BLaER1 (cell line): ENCODE measurements around the gene ST3GAL2.

Experiments
- H3K27ac ChIP-seq: shearing (Covaris generic); formaldehyde crosslinking; 2 replicates; pipeline ENCODE4 v1.8.1; 2022
- H3K27me3 ChIP-seq: shearing (Covaris generic); formaldehyde crosslinking; 2 replicates; pipeline ENCODE4 v1.8.1; 2022
- H3K36me3 ChIP-seq: shearing (Covaris generic); formaldehyde crosslinking; 2 replicates; pipeline ENCODE4 v1.8.1; 2022
- H3K4me1 ChIP-seq: shearing (Covaris generic); formaldehyde crosslinking; 2 replicates; pipeline ENCODE4 v1.8.1; 2022
- H3K4me2 ChIP-seq: shearing (Covaris generic); formaldehyde crosslinking; 2 replicates; pipeline ENCODE4 v1.8.1; 2022
- H3K4me3 ChIP-seq: shearing (Covaris generic); formaldehyde crosslinking; 2 replicates; pipeline ENCODE4 v1.8.1; 2022
- H3K9ac ChIP-seq: shearing (Covaris generic); formaldehyde crosslinking; 2 replicates; pipeline ENCODE4 v1.8.1; 2022
- H3K9me3 ChIP-seq: shearing (Covaris generic); formaldehyde crosslinking; 2 replicates; pipeline ENCODE4 v1.8.1; 2022
- H4K20me1 ChIP-seq: shearing (Covaris generic); formaldehyde crosslinking; 2 replicates; pipeline ENCODE4 v1.8.1; 2022
- Cebpa-rat ChIP-seq: shearing (Covaris generic); IDR thresholded peaks from 2 replicates; pipeline ENCODE4 v1.8.1; 2022

Gene ST3GAL2

DNA sequence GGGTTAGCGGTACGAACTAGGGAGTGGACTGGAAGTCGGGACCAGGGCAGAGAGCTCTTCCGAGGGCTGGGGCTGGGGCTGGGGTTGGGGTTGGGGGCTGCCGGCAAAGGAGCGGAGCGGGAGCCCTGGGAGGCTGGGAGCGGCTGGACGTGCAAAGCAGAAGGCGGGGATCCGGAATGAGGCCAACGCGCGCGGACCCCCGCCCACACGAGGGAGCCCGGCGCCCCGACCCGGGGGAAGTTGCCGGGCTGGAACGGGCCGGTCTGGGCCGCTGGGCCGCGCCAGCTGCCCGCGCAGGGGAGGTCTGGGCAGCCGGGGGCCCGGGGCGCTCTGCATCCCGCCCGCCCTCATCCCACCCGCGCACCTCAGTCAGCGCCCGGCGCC, 323 bp downstream of the ST3GAL2 start:
- H3K27ac ChIP-seq = peak overlapping the region; percentile 89
- peak overlapping the region; percentile 90 for H3K4me3 ChIP-seq
- TF ChIP-seq Cebpa-rat = no peak
- H3K9ac ChIP-seq = peak overlapping the region; percentile 87
- peaks cover 10% of the 10 kb centered on the region; the same call in 1 of the 2 replicates for H3K36me3 ChIP-seq
- H4K20me1 ChIP-seq = peaks cover 35% of the 10 kb centered on the region; the same call in 1 of the 2 replicates
- no peaks in the 10 kb centered on the region for H3K9me3 ChIP-seq
- peak overlapping the region; percentile 99 for H3K4me2 ChIP-seq
- H3K27me3 ChIP-seq = no peaks in the 10 kb centered on the region
- H3K4me1 ChIP-seq = peaks cover 53% of the 10 kb centered on the region

DNA sequence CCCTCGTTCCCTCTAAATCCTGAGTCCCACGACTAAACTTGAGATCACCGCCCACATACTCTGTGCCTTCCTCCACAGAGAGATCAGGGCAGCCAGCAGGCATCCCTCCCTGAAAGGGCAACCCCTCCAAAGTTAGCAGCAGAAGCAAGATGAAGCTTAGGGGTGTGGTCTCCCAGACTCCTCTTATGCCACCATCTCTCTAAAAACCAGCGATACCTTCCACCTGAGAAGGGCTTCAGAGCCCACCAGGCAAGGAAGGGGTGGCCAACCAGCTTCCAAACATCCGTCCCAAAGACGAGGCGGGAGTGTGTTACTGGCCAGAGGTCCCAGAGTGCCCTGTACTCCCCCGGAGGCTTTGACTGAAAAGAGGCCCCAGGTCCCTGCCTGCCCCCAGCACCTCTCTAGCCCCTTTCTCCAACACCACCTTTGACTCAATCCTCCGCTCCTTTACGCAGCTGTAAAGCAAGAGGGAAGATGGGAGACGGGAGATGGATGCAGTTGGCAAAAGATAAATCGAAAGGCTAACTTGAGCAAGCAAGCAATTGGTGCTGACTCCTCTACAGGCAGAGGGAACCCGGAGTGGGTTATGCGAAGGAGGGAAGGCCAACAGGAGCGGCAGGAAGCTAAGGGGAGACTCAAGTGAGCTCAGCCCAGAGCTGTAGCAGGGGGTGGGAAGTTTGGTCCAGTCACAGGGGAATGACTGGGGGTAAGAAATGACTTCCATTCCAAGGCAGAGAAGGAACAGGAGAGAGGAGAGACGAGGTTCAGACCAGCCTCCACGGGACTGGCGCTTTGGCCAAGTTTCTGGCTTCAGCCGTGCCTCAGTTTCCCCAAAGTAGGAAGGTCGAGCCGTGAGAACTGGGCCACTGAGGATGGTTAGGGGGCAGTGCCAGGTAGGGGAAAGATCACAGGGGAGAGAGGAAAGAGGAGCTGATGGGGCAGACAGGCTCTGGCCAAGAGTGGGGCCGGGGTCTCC, 1.0 kb downstream of the ST3GAL2 start:
- Histone ChIP-seq H3K9me3 (no peaks in the 10 kb centered on the region), H3K4me3 (peak overlapping the region; percentile 90), H4K20me1 (peaks cover 42% of the 10 kb centered on the region; the same call in 1 of the 2 replicates), H3K4me2 (peak overlapping the region; percentile 99), H3K27me3 (no peaks in the 10 kb centered on the region), H3K36me3 (peaks cover 10% of the 10 kb centered on the region; the same call in 1 of the 2 replicates), H3K4me1 (peaks cover 60% of the 10 kb centered on the region), H3K27ac (peak overlapping the region; percentile 89), H3K9ac (peak overlapping the region; percentile 87)
- TF ChIP-seq Cebpa-rat = no peak

DNA sequence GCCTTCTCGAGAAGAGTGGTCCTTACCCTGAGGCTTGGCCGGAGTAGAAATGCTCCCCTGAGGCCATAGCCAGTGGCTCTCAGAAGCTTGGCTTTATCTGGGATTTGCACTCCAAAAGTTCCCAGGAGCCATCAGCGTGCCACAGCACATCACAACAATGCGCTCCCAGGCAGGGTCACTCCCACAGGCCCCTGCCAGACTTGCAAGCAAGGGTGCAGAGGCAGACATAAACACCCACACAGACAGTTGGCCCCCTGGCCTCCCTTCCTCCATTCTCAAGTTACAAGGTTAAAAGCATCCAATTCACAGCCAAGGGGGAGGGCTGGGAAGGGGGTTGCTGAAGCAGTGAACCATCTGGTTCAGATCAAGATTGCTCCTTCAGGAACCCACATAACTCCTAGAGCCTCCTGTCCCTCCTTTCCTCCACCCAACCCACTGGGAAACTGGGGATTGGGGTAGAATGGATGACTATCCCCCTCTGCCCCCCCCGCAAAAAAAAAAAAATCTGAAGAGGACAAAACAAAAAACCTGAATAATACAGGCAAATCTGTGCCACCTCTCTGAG, 1.8 kb downstream of the ST3GAL2 start:
- Histone ChIP-seq H3K4me2 (peak overlapping the region; percentile 99), H3K27me3 (no peaks in the 10 kb centered on the region), H3K9me3 (no peaks in the 10 kb centered on the region), H3K27ac (peak overlapping the region; percentile 4; the same call in 1 of the 2 replicates), H3K4me1 (peaks cover 68% of the 10 kb centered on the region), H3K4me3 (peak overlapping the region; percentile 90), H4K20me1 (peaks cover 45% of the 10 kb centered on the region; the same call in 1 of the 2 replicates), H3K36me3 (peaks cover 10% of the 10 kb centered on the region; the same call in 1 of the 2 replicates), H3K9ac (peak overlapping the region; percentile 87)
- no peak for TF ChIP-seq Cebpa-rat

DNA sequence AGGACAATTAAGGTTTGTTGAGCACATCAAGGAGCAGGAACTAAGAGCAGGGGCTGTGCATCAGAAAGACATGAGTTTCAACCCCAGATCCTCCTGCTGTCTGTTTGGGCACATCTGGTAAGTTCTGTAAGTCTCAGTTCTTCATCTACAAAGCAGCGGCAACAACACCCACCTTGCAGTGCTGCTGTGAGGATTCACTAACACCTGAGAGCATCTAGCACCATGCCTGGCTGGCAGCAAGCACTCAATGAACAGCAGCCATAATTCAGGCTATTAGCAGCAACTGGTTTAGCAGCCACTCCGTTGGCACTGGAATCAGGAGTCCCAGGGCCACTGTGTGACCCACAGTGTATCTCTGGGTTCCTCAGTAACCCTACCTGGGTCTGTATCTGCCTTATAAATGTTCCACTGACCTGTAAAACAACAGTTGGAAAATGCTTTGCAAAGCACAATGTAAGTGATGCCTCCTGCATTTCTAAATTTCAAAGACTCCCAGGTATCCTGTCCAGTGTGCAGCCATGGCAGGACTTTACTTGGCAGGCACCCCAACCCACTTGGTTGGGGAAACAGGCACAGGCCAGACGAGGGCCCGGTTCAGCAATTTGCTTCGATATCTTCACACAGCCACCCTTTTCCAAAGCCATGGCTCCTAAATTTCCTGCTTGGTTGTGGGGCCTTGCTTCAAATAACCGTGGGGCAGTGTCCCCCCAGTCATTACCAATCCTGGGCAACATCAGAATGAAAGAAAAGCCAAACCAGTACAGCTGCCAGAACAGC, 4.2 kb downstream of the ST3GAL2 start:
- TF ChIP-seq Cebpa-rat = no peak
- Histone ChIP-seq H3K27ac (peak overlapping the region; percentile 78; the same call in 1 of the 2 replicates), H3K4me1 (peaks cover 86% of the 10 kb centered on the region), H3K27me3 (no peaks in the 10 kb centered on the region), H4K20me1 (peaks cover 54% of the 10 kb centered on the region; the same call in 1 of the 2 replicates), H3K36me3 (peaks cover 10% of the 10 kb centered on the region; the same call in 1 of the 2 replicates), H3K9ac (no peak overlapping the region; the same call in 1 of the 2 replicates), H3K4me3 (no peak overlapping the region), H3K9me3 (no peaks in the 10 kb centered on the region), H3K4me2 (peak overlapping the region; percentile 99)

DNA sequence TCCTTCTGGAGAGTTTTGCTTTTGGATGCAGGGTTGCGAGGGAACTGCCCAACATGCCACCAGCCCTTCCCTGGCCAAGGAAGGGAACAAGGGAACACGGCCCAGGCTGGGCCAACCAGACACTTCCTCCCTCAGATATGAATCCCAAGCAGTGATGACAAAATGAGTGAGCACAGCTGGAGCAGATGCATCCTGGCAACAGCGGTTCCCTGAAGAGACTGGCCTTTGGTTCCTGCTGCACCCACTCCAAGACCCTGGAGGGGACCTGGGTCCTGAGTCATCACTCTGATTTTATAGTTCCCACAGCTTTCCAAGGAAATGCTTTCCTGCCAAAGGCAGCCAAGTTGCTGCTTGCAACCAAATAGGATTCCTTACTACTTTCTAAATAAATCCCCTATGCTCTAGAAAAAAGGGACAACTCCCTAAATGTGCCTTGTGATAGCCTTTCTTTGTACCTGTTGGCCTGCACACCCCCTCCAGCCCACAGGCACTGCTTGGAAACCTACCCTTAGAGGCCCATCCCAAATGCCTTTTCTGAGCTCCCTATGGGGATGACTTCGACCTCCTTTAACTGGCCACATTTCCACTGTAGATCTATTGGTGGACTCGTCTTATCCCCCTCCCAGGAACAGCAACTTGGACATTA, 5.3 kb downstream of the ST3GAL2 start:
- Histone ChIP-seq H3K4me2 (peak overlapping the region; percentile 99), H4K20me1 (peaks cover 55% of the 10 kb centered on the region; the same call in 1 of the 2 replicates), H3K9me3 (no peaks in the 10 kb centered on the region), H3K36me3 (peaks cover 10% of the 10 kb centered on the region; the same call in 1 of the 2 replicates), H3K4me3 (peak overlapping the region; percentile 41), H3K27ac (peak overlapping the region; percentile 78), H3K9ac (peak overlapping the region; percentile 68), H3K27me3 (no peaks in the 10 kb centered on the region), H3K4me1 (peaks cover 94% of the 10 kb centered on the region)
- TF ChIP-seq Cebpa-rat = no peak

DNA sequence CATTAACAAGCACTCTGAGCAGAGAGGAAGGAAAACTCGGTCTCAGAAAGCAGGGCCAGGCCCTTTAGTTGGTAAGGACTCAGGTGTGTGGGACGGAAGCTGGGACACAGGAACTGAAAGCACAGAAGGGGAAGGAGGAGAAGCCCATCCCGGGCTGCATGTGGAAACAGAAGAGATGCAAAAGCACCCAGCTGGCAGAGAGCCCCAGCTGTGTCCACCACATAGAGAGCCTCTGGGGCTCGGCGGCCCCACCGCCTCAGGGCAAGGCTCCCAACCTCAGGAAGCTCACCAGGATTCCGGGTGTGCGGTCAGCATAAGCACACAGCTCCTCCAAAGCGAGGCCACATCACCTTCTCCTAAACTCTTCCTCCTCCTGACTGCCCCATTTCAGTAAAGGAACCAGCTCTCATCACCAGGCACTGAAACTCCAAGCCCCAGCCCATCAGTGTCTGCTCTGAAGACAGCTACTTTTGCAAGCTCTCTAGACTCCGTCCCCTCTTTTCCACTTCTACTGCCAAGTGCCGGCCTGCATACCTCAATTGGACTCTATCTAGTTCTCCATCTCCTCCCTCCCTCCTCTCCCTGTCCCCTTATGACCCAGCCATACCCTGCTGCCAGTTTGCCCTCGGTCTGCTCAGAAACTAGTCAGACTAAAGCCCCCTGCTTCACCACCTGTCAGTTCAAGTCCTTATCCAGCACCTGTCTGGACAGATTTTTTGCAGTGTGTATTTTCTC, 6.0 kb downstream of the ST3GAL2 start:
- H3K9ac ChIP-seq = peak overlapping the region; percentile 68
- peaks cover 51% of the 10 kb centered on the region; the same call in 1 of the 2 replicates for H4K20me1 ChIP-seq
- H3K36me3 ChIP-seq = peaks cover 10% of the 10 kb centered on the region; the same call in 1 of the 2 replicates
- peaks cover 97% of the 10 kb centered on the region for H3K4me1 ChIP-seq
- peak overlapping the region; percentile 78 for H3K27ac ChIP-seq
- no peaks in the 10 kb centered on the region for H3K9me3 ChIP-seq
- H3K4me3 ChIP-seq = peak overlapping the region; percentile 41
- no peaks in the 10 kb centered on the region for H3K27me3 ChIP-seq
- H3K4me2 ChIP-seq = peak overlapping the region; percentile 99
- no peak for TF ChIP-seq Cebpa-rat

DNA sequence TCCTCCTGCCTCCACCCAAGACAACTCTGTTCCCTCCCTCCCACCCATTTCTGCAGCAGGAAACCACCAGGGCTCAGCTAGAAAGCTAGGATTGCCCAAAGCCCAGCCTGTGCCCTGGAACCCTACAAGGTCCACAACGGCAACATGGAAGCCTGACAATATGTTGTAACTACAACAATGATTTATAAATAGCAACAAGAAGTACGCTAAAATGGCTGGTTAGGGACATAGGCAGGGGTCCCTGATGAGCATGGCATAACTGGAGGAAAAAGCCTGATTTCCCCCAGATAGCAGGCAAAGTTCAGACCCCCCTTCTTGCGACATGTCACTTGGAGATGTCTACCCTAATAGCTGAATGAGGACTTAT, 6.6 kb downstream of the ST3GAL2 start:
- H3K9me3 ChIP-seq = no peaks in the 10 kb centered on the region
- peak overlapping the region; percentile 68 for H3K9ac ChIP-seq
- H3K4me1 ChIP-seq = peaks cover 97% of the 10 kb centered on the region

More for the DNA sequence above, 6.6 kb downstream of the ST3GAL2 start:
- peaks cover 46% of the 10 kb centered on the region; the same call in 1 of the 2 replicates for H4K20me1 ChIP-seq
- no peaks in the 10 kb centered on the region for H3K27me3 ChIP-seq
- TF ChIP-seq Cebpa-rat = no peak
- peak overlapping the region; percentile 78 for H3K27ac ChIP-seq
- peaks cover 10% of the 10 kb centered on the region; the same call in 1 of the 2 replicates for H3K36me3 ChIP-seq
- H3K4me3 ChIP-seq = peak overlapping the region; percentile 41
- peak overlapping the region; percentile 99 for H3K4me2 ChIP-seq
